CD4-positive, alpha-beta T cell treated with Interleukin-4 for 1 hour (primary cell): ENCODE measurements around the gene SLC6A17.

Experiments used
- DNase-seq, 2 donors: peaks; one replicate each; pipeline ENCODE4 v3.0.0-alpha.2; 2020 to 2022

Gene SLC6A17

DNA sequence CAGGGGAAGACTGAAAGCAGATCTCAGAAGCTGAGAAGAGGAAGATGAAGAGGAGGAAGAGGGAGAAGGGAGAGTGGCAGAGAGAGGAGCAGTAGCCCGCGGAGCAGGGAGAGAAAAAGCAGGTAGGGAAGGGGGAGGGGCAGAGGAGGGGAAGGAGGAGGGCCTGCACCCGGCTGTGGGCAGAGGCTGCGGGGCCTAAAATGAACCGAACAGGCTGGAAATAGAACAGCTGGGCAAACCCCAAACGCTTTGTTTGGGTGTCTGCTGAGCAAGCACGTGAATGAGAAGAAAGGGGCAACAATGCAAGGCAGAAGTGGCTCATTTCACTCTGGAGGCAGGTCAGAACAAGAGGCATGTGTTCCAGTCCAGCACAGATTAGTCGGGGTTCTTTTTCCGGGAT, 93.3 kb downstream of the SLC6A17 start:
- no peak for DNase-seq

DNA sequence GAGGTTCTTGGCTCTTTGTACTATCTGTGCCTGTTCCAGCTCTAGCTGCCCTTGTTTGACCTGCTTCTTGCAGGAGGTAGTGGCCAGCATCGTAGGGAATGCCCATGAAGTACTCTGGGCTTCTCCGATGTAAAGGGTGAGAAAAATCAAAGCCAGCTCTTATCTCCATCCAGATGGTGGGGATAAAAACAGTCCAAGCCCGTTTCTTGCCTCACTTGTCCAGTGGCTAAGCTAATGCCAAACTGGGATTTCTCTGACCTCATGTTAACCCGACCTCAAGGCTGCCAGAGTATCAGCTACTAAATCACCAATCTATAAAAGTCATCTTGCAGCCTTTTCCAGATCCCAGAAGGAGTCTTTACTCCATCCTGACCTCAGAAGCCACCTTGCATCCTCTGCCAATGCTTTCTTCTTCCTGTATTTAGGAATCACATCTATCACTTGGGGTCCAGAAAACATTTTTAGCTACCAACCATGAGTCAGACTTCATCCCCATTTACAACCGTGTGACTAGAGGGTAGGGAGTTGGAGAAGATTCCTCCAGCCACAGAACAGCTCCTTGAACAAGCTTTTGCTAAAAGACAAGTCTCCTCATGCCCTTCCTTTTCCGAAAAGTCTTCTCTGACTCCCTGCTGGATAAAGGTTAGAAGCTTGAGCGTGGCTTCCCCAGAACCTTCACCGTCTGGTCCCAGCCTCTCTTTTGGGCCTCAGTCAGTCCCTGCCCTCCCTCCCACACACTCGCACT, 95.8 kb downstream of the SLC6A17 start:
- no peak for DNase-seq

DNA sequence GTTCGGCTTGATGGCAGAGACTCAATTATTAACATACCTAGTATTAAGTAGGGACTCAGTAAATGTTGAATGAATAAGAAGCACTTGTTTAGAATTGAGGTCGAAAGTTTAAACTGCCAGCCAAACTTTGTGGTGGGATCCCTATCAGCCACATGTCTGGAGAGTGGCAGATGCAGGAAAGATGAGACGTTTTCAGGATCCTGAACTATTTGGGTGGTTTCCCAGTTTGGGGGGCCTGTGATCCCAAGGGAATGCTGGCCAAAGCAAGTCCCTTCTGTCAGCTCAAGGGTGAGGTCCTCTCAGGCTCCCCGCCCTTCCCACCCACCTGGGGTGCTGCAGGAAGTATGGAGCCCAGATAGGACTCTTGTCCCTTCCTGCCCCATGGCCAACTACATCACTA, 98.5 kb downstream of the SLC6A17 start:
- DNase-seq = no peak

DNA sequence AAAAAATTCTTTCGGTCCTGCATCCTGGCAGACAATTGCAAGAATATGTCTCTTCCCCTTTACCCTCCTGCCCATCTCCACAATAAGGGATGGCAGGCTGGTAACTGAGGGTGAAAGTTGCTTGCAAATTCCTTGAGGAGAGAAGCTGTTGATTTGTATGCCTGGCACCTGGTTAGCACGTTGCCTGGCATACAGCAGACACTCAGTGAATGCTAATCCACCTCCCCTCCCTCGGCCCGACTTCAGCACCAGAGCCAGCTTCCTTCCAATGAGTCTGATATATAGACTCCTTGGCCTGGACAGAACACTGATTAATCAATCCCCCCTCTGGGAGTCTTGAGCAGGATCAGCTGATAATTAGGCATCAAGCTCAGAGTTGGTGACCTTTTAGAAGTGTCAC, 99.0 kb downstream of the SLC6A17 start:
- no peak for DNase-seq

DNA sequence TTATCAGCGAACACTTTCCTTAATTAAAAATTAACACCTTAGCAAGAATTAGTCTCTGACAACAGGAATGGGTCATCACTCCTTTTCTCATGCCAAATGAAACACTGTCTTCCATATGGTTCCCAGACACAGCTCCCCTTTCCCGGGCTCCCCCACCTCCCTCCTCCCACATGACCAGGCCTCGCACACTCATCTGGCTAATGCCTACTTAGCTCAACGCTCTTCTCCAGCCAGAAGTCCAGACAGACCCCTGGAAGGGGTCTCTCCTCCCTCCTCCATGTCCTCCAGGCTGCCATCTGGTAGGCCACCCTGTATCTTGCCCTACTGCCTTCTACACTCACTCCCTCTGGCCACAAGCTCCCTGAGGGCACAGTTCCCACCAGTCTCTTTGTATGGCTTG, 99.7 kb downstream of the SLC6A17 start:
- DNase-seq = no peak

DNA sequence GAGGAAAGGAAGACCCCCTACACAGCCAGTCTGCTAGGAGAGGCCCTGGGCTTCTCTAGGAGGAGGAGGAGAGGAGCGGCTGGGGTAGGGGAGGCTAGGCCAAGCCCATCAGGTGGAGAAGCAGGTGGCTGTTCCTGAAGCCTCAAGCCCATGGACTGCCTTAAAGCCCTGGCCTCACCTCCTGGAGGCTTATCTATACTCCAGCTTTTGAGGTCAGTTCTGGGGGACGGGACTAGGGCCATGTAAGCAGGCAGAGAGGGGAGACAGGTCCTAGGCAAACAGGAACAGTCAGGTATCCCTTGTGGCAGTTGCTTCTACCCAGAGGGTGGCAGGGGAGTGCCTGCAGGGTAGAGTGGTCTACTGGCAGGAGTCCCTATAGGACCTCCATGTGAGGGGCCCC, 100.5 kb downstream of the SLC6A17 start:
- no peak for DNase-seq
